GM21526 (cell line): Measurements from ENCODE around the gene NOXO1.
"Not testable (repeated sequence)": the region's sequence is repeated elsewhere in the genome, so short reads cannot be mapped to it uniquely, and the experiment has no call there.

Source experiments
- ATAC-seq: cut with Tn5 transposase; IDR thresholded peaks from one replicate; pipeline ENCODE4 v1.9.1; 2021; ENCODE audit warnings: moderate library complexity; ENCODE audit not compliant: unreplicated experiment, low FRiP score

NOXO1 gene

DNA sequence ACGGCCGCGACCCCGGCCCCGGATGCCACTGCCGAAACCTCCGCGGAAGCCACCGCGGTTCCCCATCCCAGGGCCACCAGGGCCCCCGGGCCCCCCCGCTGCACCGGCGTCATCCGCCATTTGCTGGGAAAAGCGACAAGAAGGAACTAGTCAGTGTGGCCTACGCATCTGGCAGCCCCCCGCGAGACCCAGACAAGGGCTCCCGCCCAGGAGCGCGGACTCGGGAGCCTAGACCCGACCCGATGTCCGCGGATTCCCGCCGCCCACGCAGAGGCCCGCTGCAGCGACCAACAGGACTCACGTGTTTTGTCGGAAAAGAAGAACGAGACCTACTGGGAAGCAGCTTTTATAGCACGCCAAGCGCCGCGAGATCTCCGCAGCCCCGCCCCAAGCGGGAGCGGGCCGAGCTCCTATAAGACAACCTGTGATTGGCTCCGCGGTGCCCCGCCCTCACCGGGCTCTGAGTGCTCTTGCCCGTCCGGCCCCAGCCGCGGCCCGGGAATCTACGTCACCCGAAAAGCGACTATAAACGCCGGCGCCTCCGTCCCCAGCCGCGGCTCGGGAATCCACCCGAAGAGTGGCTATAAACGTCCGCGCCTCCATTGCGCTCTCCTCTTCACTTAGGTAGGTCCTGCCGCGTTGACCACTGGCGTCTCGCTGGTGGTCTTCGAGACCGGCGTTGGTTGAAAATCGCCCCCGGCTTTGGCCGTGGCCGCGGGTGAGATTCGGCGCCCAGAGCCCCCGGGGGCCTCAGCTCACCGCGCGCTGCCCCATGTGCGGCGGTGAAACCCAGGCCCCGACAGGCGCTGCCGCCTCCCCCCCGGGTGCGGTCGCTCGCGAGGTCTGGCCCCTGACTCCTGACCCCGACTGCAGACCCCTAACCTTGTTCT, 16.5 kb downstream of the NOXO1 start, which contains the start of gene RPS2:
TSS of gene RPS2 (minus strand) at position 321 of the 890 bp plus-strand sequence. CDS start at position 120, 201 bp downstream.
- ATAC-seq = peak; percentile 60

DNA sequence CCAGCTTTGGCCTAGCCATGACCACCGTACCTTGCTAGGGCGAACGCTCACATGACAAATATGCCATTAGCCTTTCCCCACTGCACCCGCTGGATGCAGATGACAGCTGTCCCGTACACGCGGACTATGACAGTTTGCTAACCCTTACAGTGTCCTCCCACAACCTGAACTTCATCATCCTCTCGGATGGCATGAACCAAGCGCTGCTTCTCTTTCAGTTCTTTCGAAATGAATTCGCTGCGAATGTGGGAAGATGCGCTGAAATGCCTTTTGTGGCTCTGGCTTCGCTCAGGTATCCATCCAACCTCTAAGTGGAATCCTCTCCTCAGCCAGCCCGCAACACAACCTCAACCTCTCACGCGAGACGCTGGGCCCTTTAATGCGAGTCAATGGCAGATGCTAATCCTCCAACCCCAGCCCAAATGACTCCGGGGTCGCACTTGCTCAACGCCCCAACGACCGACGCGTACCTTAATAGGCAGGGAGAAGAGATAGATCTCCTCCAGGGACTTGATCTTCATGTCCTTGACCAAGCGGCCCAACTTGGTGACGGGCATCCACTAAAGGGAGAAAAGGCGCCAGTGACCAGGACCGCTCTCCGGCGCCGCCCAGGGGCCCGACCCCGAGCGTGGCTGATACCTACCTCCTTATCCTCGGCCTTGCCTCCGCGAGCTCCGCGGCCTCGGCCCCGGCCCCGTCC, 17.3 kb downstream of the NOXO1 start:
- no peak for ATAC-seq

DNA sequence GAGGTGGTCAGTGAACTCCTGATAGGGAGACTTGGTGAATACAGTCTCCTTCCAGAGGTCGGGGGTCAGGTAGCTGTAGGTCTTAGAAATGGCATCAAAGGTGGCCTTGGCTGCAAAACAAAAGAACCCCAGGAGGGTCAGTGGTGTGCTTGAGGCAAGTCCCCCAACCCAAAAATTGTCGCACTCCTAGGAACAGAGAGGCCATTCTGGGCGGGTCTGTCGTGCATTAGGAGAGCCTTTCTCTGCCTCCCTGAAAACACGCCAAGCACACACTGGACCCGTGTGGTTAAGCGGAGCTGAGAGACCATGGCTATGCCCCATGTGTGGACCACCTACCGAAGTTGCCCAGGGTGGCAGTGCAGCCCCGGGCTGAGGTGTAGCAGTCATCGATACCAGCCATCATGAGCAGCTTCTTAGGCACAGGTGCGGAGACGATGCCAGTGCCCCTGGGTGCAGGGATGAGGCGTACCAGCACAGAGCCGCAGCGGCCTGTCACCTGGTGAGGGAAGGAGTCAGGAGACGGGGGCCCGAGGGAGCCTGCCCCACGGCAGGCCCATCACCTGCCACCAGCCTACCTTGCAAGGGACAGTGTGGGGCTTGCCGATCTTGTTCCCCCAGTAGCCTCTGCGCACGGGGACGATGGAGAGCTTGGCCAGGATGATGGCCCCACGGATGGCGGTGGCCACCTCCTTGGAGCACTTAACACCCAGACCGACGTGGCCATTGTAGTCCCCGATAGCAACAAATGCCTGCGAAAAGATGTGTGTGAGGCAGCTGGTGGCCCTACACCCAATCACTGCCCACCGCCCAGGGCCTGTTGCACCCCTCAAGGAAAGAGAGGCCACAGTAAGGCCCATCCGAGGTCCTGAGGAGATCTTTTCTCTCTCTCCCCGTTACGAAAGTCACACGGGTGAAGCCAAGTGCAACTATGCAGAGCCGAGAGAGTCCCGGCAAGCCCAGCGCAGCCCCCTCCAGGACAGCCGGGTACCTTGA, 18.8 kb downstream of the NOXO1 start:
- ATAC-seq = not testable (repeated sequence)

- ATAC-seq = no peak
These were observed 19.6 kb downstream of the NOXO1 start for GRCh38 chr16:1961651-1962067.

- ATAC-seq = no peak
These were observed 20.3 kb downstream of the NOXO1 start for GRCh38 chr16:1960665-1961630.

DNA sequence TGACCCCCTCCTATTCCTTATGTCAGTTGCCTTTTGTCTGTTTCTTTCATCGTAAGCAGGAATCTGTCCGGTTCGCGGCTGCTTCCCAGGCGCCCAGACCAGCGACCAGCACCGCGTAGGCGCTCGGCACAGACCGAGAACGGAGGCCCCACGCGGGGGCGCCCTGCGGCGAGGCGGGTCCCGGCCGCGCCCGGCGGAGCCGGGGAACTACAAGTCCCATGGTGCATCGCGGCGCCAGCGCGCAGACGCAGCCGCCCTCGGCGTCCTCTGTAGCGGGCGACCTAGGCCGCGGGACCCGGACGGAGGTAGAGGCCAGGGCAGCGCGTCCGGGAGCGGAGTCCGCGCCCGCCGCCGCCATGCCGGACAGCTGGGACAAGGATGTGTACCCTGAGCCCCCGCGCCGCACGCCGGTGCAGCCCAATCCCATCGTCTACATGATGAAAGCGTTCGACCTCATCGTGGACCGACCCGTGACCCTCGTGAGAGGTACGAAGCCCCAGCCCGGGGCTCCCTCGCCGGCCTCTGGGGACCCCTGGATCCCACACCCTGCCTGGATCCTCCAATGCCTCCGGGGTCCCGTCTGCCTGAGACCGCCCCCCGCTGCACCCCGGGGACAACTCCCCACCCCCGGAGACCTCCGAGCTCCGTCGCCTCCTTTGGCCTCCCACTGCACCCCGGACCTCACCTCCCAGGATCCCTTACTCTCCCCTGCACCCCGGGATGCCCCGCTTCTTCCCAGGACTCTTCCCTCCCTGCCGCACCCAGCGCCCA, 21.8 kb downstream of the NOXO1 start, which contains the start of gene NDUFB10:
TSS of gene NDUFB10 (plus strand) at position 270 of the 771 bp plus-strand sequence. CDS start at position 357, 87 bp downstream.
- peak; percentile 55 for ATAC-seq

DNA sequence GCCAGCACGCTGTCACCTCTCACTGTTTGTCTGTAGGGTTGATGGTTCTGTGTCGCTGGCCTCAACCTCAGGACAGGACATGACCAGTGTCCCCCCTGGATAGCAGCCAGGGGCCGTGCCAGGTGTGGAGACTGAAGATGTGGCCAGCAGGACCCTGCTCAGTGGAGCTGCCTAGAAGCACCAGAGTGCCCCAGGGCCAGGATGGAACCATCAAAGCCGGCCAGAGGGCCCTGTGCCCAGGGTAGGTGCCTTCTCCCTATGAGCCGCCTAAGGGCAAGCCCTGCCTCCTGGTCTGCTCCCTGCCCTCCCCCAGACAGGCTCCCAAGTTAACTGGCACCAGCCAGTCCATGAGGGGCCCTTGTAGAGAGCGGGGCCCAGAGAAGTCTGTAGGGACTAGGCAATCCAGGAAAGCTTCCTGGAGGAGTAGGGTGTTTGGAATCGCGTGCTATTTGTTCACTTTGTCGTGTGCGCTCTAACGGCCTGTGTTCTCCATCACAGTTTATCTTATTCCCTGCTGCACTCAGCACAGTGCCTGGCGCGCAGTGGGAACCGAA, 22.5 kb downstream of the NOXO1 start:
- no peak for ATAC-seq

GRCh38 chr16:1958143-1958491, 23.2 kb downstream of the NOXO1 start:
- ATAC-seq = not testable (repeated sequence)

- ATAC-seq = not testable (repeated sequence)
These were observed 23.7 kb downstream of the NOXO1 start for GRCh38 chr16:1957434-1958142.

DNA sequence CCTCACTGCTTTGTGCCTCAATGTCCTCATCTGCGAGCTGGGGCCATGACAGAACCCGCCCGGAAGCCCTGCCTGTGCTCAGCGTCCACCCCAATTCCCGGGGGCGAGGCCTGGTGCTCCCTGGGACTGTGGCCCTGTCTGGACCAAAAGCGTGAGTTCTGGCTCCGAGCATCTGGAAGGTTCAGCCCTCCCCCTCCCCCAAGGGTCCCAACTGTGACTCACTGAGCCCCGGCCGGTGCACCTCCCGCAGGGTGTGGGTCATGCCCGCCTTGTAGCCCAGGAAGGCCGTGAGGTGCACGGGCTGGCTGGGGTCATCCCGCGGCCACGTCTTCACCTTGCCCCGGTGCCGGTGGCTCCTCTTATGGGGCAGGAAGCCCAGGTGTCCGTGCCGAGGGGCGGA, 27.5 kb downstream of the NOXO1 start:
- ATAC-seq = no peak

DNA sequence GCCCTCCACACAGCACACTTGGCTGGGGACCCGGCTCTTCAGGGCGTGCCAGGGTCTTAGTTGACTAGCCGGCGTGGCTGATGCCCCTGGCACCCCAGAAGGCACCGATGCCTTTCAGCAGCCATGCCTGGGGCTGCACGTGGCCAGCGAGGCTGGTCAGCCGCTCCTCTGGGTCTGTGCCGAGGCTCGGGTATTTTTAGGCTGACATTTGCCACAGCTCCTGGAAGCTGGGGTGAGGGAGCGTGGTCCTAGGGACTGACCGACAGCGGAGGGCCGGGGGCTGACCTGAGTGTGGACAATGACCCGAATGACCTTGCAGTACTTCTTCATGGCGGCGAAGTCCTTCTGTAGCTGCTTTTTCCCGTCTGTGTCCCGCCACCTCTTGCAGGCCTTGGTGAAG, 30.7 kb downstream of the NOXO1 start:
- ATAC-seq = no peak

DNA sequence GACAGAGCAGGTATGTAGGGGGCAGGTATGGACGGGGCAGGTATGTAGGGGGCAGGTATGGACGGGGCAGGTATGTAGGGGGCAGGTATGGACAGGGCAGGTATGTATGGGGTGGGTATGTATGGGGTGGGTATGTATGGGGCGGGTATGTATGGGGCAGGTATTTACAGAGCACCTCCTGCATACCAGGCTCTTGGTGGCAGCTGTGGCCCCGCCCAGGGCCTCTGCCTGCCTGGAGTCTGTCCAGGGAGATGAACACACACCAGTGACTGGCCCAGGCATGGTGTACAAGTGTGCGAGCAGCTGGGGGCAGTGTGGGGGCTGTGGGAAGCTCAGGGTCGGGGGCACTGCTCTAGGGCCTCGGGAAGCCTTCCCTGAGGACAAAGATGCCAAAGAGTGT, 31.2 kb downstream of the NOXO1 start:
- no peak for ATAC-seq

GRCh38 chr16:1949507-1949906, 31.8 kb downstream of the NOXO1 start:
- ATAC-seq = no peak

GRCh38 chr16:1947369-1947670, 33.9 kb downstream of the NOXO1 start:
- no peak for ATAC-seq

DNA sequence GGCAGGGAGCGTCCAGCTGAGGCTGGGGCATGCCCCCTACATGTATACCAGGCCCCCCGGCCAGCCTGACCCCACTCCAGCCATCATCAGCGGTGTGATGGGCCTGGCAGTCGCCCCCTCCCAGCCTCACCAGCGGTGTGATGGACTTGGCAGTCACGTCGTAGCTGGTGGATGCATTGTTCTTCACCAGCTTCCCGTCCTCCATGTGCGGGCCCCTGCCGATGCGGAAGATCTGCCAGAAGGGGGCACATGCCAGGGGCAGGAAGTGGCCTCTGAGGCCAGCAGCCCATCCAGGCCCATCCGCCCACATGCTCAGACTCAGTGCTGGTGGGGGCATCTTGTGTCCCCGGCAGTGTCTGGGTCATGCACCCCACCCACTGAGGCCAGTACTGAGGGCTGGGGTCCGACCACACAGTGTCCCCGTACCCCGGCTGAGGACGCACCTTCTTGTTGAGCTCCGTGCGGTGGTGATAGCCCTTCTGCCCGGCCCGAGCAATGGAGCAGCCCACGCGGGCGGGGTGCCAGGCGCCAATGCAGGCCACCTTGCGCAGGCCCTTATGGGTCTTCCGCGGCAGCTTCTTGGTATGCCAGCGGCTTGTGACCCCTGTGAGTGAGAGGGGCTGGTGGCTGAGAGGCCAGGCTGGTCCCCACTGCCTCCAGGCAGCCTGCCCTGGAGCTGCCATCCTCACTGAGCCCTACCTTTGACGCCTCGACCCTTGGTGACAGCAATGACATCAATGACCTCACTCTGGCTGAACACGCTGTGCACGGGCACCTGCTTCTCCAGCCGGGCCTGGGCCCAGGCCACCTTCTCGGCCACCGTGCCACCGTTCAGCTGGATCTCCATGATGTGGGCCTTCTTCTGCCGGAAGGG, 34.5 kb downstream of the NOXO1 start:
- ATAC-seq = no peak

DNA sequence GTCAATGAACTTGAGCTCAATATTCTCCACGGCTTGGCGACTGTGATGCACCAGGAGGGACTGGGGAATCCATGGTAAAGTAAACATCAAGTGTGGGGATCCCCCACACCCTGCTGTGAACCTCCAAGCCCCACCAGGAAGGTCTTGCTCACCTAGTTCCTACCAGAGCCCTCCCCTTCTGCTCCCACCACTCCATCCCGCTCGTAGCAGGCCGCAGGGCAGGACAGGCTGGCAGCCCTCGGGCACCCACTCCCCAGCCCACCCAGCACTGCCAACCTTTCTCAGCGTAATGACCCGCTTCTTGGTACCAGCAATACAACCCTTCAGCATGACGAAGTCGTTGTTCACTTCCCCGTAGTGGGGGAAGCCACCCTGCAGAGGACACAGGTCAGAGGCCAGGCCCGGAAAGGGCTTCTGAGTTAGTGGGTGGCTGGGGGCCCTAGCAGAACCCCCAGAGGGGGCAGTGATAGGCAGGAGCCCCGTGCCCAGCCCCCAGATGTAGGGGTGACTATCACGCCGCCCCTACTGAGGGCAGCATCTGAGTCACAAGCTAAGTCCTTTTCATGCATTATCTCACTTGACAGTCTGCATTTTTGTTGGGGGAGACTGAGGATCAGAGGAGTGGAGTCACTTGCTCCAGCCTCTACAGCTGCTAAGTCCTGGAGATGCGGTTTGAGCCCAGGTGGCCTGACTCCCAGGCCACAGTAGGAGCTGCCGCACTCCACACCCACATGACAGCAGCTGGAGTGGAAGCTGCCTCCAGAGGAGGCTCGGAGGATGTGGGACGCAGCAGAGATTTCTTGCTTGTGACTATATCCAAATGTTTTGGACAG, 35.5 kb downstream of the NOXO1 start:
- ATAC-seq = no peak
